GM19193 (cell line): ENCODE measurements around the gene S100A13.

ENCODE experiments used
- POLR2A ChIP-seq: IDR thresholded peaks from 4 replicates; pipeline ENCODE4 v1.6.1; 2011; ENCODE audit not compliant: insufficient read depth, insufficient read length; ENCODE audit errors: extremely low read depth

Gene S100A13

DNA sequence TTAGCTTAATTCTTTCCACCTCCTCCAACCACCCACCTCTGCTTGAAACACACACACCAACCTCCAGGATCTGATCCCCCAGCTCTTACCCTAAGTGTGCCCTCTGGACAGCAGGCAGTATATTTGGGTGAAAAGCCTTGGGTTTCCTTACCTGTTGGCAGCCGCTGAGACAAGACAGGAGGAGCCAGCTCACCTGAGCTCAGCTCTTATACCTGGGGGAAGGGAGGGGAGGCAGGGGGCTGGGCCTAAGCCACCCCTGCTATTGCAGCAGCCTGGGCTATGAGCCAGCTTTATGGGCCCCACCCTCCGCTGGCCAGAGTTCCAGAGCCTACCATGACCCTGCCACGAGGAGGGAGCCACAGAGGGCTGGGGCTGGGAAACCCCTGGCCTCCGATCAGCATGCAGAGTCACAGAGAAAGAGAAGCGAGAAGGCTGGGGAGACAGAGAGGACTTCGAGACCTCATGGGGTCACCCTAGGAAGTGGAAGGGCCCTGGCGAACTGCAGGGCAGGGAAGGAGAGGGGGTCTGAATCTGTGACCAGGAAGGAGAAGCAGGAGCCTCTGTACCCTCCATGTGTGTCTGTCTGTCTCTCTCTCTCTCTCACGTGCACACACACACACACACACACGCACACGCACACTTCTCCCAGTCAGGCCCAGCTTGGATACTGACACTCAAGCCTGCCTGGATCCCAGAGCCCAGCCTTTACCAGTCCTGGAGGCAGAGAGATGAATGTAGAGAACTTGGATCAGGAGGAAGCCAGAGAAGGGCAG lies 11.0 kb downstream of the S100A13 start, which contains the start of gene S100A14:
S100A14 (minus strand) TSS at position 182 of the 773 bp plus-strand sequence. CDS start 467 bp downstream, outside the sequence.
- no peak for TF ChIP-seq POLR2A

DNA sequence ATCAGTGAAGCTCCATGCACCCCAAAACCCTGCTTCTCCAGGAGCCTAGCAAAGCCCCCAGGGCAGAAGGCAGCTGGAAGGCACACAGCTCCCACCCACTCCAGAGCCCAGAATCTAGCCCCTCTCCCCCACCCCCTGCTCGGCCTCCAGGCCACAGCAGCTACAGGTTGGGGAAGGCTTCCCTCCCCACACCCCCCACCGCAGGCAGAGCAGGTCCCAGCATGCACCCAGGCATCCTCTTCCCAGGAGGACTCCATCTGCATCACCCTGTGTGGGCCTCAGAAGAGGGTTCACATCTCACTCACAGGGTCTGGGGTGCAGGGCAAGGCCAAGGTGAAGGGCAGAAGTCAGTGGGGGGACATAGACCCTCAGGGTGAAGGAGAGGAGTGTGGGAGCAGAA lies 11.9 kb downstream of the S100A13 start:
- TF ChIP-seq POLR2A: no peak

GRCh38 chr1:153614906-153615305 lies 12.4 kb downstream of the S100A13 start:
- TF ChIP-seq POLR2A: no peak

DNA sequence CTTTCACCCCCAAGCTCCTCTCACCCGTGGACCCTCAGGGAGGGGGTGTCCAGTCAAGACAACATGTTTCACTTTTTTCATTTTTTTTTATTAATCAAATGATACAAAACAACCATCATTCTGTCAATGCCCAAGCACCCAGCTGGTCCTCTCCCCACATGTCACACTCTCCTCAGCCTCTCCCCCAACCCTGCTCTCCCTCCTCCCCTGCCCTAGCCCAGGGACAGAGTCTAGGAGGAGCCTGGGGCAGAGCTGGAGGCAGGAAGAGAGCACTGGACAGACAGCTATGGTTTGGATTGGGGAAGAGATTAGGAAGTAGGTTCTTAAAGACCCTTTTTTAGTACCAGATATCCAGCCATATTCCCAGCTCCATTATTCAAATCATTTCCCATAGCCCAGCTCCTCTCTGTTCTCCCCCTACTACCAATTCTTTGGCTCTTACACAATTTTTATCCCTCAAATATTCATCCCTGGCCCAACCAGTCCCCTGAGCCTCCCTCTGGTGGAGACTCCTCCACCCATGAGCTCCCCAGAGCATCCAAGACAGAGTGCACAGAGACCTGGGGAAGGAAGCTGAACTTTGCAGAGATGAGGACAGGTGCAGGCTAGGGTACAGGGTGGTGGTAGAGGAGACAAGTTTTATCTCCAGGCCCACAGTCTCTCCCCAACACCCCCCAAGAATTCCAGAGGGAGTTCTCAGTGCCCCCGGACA lies 13.0 kb downstream of the S100A13 start:
- TF ChIP-seq POLR2A: no peak

DNA sequence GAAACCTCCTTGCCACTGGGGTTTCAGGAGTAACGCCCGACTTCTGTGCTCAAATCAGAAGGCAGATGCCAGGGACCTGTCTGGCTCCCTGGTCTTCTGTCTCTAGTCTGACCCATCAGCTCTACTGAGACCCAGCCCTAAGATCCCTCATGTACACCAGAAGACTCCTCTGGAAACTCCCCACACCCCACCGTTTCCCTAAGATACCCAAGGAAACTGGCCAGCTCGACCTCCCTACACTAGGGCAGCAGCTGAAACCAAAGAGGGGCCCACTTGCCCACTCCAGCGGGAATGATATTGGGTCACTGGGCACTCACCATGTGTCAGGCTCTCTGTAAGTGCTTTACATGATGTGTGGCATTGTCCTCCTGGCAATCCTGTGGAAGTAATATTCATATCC lies 13.9 kb downstream of the S100A13 start:
- TF ChIP-seq POLR2A: no peak

GRCh38 chr1:153612755-153613331 lies 14.5 kb downstream of the S100A13 start, which contains the start of gene S100A16:
TSS of gene S100A16 (minus strand) at chr1:153613137. CDS start at chr1:153608151, 4,986 bp downstream.
- no peak for TF ChIP-seq POLR2A

DNA sequence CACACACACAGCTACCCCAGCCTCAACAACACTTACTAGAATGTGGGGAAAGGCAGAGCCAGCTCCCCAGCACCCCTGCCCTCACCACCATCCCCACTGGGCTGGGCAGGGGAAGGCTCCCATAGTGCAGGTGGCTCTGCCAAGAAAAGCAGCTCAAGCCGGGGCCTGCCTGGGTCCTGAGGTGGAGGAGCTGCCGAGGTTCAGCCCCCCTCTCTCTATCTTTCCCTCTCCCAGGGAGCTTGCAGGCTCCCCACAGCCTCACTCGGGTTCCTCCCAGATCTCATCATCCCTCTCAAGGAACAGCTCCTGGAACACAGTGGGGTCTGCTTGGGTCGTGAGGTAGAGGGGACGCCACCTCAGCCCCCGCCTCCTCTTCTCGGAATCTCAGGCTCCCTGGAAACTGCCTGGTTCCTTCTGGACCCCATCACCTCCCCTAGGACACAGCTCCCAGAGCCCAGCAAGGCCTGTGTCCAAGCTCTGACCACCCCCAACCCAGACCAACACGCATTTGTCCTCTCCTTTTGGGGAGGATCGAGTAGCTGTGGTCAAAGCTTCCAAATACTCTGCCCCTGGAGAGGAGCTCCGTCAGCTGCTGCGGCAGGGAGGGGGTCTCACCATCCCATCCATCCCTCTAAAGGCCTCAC lies 15.1 kb downstream of the S100A13 start:
- no peak for TF ChIP-seq POLR2A

- TF ChIP-seq POLR2A: no peak
Measured at GRCh38 chr1:153611356-153611755, 15.9 kb downstream of the S100A13 start.

GRCh38 chr1:153610811-153611301 lies 16.4 kb downstream of the S100A13 start:
- TF ChIP-seq POLR2A: no peak

DNA sequence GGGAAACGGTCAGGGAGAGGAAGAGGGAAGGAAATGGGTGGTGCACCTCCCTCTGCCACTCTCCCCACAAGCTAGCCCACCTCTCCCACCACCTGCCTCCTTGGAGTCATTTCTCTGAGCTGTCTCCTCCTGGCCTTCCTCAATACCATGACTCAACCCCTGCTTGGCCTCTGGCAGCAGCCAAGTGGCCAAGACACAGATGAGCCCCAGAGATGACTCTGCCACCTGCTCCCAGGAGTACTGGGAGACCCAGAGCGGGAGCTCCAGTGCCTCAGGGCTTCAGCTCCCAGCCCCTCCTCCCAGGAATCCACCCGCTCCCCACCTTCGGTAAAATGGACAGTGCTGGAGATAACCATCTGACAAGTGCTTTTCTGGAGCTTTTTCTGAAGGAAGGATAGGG lies 17.0 kb downstream of the S100A13 start:
- no peak for TF ChIP-seq POLR2A

- no peak for TF ChIP-seq POLR2A
Measured at GRCh38 chr1:153609585-153609907, 17.8 kb downstream of the S100A13 start.

GRCh38 chr1:153608742-153609584 lies 18.3 kb downstream of the S100A13 start:
- TF ChIP-seq POLR2A: no peak

DNA sequence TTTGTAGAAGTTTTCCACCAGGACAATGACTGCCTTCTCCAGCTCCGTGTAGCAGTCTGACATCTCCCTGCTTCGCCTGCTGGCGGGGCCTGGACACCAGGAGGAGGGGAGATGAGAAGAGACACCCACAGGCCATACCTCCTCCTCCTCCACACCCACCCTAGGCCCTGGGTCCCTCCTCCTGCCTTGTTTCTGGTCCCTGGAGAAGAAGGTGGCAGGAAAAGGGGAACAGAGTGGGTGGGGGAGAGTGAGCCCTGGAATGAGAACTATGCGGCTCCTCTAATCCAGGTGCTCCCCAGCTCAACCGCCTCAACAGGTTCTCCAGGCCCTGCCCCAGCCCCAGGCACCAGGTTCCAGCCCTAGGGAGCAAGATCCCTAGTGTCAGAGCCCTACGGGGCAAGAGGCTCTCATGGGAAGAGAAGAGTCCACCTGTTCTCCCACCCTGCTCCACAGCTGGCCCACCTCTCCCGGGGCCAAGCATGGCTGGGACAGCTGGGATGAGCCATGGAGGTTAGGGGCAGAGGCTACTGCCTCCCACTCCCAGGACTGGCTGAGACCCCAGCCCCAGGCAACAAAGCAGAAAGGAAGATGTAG lies 19.1 kb downstream of the S100A13 start:
- TF ChIP-seq POLR2A: no peak

GRCh38 chr1:153607381-153607780 lies 19.9 kb downstream of the S100A13 start:
- no peak for TF ChIP-seq POLR2A
